C4-2B (cell line): ENCODE data around the gene ATP9A.

Source experiments
- H3K27ac ChIP-seq: fragments of 450-650 bp; 2 replicates; pipeline ENCODE4 v1.5.1; 2017
- ZFX ChIP-seq: fragments of 450-650 bp; IDR thresholded peaks from 2 replicates; pipeline ENCODE4 v1.6.1; 2017
- TF ChIP-seq, protein P1 (sequence below): fragments of 450-650 bp; conservative IDR thresholded peaks from 2 replicates; pipeline ENCODE4 v1.5.1; 2017; ENCODE audit warnings: mild to moderate bottlenecking

Gene ATP9A

DNA sequence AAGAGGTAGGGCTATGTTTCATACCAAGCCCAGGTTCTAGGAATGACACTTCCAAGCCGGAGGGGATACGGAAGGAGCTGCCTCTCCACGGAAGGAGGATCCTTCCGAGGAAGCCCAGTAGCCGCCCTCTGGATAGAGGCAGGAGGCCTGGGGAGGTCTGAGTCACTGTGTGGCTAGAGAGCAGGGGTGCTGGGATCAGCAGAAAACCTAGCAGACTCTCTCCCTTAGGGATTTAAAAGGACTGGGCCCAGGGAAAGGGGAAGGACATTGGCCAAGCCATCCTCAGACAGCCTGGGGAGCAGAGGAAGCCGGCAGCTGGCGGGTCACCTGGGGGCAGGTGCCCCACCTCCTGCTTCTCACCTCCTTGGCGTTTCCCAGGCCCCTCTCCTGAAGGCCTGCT, 189.1 kb downstream of the ATP9A start:
- TF ChIP-seq, protein P1, sequence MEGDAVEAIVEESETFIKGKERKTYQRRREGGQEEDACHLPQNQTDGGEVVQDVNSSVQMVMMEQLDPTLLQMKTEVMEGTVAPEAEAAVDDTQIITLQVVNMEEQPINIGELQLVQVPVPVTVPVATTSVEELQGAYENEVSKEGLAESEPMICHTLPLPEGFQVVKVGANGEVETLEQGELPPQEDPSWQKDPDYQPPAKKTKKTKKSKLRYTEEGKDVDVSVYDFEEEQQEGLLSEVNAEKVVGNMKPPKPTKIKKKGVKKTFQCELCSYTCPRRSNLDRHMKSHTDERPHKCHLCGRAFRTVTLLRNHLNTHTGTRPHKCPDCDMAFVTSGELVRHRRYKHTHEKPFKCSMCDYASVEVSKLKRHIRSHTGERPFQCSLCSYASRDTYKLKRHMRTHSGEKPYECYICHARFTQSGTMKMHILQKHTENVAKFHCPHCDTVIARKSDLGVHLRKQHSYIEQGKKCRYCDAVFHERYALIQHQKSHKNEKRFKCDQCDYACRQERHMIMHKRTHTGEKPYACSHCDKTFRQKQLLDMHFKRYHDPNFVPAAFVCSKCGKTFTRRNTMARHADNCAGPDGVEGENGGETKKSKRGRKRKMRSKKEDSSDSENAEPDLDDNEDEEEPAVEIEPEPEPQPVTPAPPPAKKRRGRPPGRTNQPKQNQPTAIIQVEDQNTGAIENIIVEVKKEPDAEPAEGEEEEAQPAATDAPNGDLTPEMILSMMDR: no peak
- no peak for TF ChIP-seq ZFX
- no peak overlapping the region for H3K27ac ChIP-seq

DNA sequence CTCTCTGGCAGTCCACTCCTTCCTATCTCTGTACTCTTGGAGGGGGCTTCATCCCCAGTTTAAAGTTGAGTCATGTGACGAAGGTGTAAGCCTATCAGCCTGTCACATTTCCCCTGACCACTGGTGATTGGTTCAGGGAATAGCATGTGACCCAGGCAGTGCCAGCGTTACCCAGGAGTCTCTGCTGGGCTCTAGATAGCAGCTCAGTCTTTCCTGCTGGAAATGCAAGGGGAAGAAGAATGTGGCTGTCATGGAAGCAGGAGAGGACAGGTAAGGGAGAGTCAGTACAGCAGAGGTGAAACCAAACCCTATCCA, 190.1 kb downstream of the ATP9A start:
- no peak for TF ChIP-seq ZFX
- TF ChIP-seq, protein P1: no peak
- H3K27ac ChIP-seq: no peak overlapping the region

DNA sequence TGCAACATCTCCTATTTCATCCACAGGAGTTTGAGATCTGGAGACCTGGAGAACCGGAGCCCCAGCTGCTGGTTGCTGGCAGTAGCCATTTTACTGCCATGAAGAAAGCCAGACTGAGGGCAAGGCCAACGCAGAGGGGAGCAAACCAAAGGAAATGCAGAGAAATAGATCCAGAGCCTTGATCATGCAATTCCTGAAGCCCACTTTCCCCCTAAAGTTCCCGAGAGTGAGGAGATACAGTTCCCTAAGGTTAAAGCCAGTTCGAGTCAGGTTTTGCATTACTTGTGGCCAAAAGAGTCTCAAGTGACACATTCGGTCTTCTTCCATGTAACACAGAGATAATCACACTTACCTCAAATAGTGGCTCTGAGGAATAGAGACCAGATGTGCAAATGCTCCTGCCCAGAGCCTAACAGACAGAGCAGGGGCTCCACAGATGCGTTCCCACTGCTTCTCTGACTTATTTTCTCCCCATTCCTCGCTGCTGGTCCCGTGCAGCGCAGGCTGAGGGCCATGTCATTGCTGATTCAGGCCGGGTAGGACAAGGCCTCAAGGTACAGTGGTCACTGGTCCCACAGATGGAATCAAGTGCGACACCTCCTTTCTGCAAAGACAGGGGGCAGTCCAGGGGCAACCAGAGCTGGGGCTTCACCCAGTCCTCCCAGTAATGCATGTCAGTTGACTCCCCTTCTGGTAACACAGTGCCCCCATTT, 190.6 kb downstream of the ATP9A start:
- no peak for TF ChIP-seq ZFX
- TF ChIP-seq, protein P1: no peak
- H3K27ac ChIP-seq: no peak overlapping the region

DNA sequence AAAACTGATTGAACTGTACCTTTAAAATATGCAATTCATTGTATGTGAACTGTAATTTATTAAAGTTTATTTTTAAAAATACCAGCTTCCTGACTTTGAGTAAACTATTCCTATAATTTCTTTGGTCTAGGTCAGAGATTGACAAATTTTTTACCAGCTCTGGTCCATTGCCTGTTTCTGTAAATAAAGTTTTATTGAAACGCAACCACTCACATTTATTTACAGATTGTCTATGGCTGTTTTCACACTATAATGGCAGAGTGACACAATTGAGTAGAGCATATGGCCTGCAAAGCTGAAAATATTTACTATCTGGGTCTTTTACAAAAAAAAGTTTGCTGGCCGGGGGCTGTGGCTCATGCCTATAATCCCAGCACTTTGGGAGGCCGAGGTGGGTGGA, 192.7 kb downstream of the ATP9A start:
- TF ChIP-seq ZFX: no peak
- TF ChIP-seq, protein P1: no peak
- no peak overlapping the region for H3K27ac ChIP-seq

DNA sequence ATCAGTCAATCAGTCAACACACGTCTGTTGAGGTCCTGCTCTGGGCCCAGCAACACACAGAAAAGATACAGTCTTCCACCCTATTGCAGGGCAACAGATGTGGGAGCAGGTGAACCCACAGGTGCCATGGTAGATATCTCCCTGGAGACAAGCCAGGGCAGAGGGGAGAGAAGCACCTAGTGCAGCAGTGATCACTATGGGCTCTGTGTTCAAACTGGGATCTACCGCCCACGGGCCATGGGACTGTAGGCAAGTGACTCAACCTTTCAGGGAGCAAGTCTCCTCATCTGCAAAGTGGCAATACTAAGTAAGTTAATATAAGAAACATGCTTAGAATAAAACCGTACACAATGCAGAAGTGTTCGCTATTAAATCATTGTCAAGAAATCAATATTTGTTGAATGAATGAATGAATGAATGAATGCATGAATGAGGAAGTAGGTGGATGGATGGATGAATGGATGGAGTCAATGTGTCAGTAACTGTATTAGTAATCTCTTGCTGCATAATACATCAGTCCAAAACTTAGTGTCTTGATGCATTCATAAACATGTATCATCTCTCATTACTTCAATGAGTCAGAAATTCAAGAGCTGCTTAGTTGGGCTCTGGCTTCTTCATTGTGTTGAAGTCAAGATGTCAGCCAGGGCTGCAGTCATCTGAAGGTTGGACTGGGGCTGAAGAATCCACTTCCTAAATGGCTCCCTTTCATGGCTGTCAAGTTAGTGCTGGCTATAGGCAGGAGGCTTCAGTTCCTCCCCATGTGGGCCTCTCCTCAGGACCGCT, 193.7 kb downstream of the ATP9A start:
- TF ChIP-seq ZFX: no peak
- TF ChIP-seq, protein P1: no peak
- H3K27ac ChIP-seq: no peak overlapping the region

DNA sequence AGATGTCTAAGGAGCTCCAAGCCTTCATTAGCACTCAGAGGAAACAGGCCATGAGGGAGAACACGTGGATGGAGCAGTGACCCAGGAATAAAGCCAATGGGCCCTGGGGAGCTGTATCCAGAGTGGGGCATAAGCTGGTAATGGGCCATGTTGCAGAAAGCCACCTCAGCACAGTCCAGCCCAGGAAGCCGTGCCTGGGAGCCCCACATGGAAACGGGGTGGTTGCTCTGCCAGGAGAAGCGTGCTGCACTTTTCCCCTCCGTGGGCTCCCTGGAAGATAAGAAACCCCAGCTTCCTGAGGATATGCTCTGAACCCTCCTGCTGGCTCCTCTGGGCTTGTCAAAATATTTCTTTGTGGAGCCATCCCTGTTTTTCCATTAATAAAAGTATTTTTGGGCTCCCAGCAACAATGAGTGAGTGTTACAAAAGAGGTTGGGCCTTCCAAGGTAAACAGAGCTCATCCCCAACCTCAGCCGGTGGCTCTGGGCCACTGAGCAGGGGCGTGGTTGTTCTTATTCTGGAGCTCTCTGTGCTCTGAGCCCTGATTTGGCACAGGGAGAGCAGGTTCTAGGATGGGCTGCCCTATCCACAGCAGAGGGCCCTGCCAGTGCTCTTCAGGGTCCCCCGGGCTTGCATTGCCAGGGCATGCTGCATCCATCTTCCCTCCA, 194.5 kb downstream of the ATP9A start:
- no peak overlapping the region for H3K27ac ChIP-seq
- TF ChIP-seq, protein P1: no peak
- no peak for TF ChIP-seq ZFX

DNA sequence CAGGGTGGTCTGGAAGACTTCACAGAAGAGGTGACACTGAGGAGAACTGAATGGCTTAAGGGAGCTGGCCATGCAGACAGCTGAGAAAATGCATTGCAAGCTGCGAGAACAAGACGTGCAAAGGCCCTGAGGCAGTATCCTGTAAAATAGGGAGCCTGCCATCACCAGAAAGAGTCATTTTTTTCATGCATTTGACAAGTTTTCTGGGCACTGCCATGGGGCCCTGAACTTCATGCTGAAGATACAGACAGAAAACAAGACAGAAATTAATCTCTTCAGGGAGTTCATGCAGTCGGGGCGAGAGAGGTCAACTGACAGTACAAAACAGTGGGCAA, 196.8 kb downstream of the ATP9A start:
- TF ChIP-seq ZFX: no peak
- TF ChIP-seq, protein P1: no peak
- H3K27ac ChIP-seq: no peak overlapping the region
